Kidney tubule cell (primary cell): ENCODE measurements around the gene OR8B4.
"Not testable (repeated sequence)": the region's sequence is repeated elsewhere in the genome, so short reads cannot be mapped to it uniquely, and the experiment has no call there.

Experiments used
- DNase-seq: peaks from one replicate; pipeline ENCODE4 v3.0.0-alpha.2; 2018; ENCODE audit warnings: low spot score

Gene OR8B4, protein sequence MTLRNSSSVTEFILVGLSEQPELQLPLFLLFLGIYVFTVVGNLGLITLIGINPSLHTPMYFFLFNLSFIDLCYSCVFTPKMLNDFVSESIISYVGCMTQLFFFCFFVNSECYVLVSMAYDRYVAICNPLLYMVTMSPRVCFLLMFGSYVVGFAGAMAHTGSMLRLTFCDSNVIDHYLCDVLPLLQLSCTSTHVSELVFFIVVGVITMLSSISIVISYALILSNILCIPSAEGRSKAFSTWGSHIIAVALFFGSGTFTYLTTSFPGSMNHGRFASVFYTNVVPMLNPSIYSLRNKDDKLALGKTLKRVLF

DNA sequence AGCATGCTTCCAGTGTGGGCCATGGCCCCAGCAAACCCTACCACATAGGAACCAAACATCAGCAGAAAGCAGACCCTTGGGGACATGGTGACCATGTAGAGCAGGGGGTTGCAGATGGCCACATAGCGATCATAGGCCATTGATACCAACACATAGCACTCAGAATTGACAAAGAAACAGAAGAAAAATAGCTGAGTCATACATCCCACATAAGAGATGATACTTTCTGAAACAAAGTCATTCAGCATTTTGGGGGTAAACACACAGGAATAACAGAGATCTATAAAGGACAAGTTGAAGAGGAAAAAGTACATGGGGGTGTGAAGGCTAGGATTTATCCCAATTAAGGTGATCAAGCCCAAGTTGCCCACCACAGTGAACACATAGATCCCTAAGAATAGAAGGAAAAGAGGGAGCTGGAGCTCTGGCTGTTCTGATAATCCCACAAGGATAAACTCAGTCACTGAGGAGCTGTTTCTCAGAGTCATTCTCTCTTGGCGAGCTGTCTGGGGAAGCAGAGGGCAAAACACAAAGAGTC, at the start of gene OR8B4:
Gene OR8B4, minus strand, starts transcription at position 488 of the 538 bp plus-strand sequence. Its CDS starts 0 bp downstream, at position 488.
- no peak for DNase-seq

- DNase-seq: no peak
Observed at GRCh38 chr11:124474079-124474478, 49.4 kb upstream of the OR8B4 start.

- no peak for DNase-seq
Observed at GRCh38 chr11:124473476-124473875, 48.8 kb upstream of the OR8B4 start.

DNA sequence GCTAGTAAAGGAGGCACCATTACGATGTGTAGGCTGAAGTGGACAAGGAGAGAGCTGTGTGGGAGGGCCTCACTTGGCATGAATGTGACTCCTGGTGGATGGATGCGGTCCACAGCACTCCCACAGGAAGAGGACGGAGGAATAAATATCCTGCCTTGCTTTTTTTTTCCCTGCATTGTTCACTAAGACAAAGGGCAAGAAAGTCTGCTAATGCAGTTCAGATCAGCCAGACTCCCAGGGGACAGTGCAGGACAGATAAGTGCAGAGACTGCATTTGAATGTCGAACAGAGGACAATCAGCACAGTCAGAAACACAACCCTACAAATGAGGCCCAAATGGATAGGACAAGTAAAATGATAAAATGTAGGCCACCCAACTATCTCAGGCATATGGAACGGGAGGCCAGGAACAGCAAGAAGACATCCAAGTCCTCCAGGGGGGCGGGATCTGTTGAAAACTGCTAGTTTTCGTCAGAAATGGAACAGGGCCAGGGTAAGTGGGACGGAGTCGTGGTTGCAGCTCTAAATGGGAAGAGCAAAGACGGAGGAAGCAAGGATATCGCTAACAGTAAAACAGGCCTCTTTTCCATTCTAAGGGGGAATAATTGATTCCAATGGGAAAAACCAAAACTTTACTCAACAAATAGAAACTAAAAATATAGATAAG, 46.0 kb upstream of the OR8B4 start:
- DNase-seq: no peak

GRCh38 chr11:124467381-124467927, 42.8 kb upstream of the OR8B4 start:
- no peak for DNase-seq

- DNase-seq: no peak
Observed at GRCh38 chr11:124465368-124465767, 40.7 kb upstream of the OR8B4 start.

GRCh38 chr11:124463990-124464389, 39.3 kb upstream of the OR8B4 start:
- no peak for DNase-seq

DNA sequence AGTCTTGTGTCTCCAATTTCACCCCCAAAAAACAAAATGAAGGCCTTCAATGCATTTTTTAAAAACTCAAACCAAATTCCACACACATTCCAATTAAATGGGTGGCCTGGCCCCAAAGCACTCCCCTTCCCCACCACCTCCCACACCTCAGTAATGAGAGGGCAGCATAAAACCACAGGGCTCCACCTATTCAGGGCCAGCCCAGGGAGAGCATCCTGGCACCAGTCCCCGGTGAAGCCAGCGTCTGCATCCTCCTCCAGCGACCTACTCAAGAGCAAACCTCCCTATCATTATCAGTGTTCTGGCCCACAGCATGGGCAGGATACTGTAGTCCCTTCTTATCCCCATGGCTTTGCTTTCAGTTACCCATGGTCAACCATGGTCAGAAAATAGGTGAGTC, 38.7 kb upstream of the OR8B4 start:
- no peak for DNase-seq

DNA sequence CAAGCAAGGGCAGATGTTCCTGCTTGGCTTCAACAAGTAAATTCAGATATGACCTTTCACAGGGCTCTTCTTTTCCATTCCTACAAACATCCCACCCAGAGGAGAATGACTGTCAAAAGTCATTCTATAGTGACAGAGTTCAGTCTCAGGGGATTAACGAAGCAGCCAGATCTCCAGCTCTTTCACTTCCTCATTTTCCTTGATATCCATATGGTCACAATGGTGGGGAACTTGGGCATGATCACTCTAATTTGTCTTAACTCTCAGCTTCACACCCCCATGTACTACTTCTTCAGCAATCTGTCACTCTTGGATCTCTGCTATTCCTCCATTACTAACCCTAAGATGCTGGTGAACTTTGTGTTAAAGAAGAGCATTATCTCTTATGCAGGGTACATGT, 35.8 kb upstream of the OR8B4 start:
- no peak for DNase-seq

GRCh38 chr11:124459379-124459778, 34.7 kb upstream of the OR8B4 start:
- not testable (repeated sequence) for DNase-seq

DNA sequence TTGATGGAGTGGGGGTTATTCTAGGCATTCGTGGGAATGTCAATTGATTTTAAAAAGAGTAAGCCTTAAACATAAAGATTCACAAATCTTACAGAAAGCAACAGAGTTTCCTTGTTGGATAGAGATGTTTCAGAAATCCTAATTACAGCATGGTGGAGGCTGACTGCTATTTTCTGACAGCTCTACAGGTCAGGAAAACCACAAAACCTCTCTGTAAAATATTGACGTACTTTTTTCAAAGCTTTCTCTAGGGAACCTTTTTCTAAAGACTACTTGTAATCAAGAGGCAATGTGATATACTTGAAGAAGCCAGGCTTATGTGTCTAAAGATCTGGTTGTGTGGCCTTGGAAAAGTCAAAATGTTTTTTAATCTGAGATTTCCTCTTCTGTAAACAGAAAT, 29.9 kb upstream of the OR8B4 start:
- no peak for DNase-seq

DNA sequence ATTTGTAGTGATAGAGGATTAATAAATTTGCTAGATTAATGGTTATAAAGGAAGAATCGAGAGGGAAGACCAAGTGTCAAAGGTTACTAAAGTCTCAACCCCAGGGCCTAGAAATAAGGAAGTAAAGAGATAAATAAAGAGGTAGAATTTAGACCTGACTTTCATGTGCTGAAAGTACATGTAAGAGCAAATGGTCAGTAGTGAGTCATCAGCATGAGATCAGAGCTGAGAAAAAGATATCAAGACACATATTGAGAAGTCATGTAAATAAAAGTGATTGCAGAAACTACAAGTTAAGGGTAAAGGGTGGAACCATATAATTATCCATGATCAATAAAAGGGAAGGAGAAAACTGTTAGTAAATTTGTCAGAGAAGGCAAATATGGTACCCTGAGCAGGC, 22.2 kb upstream of the OR8B4 start:
- peak; percentile 10 for DNase-seq

DNA sequence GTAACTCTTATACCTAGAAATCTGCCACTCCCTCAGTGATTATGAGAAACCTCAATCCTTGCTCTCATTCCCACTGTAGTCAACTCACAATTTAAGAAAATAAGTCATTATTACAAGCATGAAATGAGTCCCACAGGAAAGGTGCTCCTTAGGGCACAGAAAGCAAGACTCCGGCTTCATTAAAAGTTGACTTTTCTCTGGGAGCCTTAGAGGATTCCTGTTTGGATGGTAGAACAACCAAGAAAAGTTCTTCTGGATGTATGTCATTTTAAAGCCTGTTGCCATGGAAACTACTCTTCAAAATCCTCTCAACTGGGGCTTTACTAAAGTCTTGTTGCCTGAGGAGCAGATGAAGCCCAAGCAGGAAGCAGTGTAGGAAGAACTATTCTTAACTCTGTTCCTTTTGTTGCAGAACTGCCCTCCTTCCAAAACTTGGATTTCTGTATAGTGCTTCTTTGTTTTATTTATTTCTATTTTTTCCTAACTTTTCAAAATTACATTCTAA, 21.0 kb upstream of the OR8B4 start, which contains the start of gene OR8B8:
Gene OR8B8, minus strand, starts transcription at position 51 of the 505 bp plus-strand sequence. CDS start 4,611 bp downstream, outside the sequence.
- no peak for DNase-seq

GRCh38 chr11:124442847-124443246, 18.2 kb upstream of the OR8B4 start:
- no peak for DNase-seq

DNA sequence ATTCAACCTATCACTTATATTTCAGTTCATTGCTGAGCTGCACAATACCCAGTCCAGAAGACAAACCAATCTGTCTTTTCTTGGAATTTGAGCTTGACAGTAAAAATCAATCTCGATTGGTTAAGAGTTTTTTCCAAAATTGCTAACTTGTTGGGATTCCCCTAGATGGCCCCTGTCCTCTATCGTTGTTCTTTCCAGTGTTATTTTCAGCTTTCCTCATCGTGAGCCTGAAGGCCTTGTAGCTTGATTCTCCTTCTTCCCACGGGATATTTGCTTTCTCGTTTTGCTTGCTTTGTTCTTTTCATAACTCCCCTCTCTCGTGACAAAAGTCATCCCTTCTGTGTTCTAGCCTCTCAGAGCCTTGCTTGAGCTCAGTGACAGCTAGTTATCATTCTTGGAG, 17.8 kb upstream of the OR8B4 start:
- DNase-seq: no peak

DNA sequence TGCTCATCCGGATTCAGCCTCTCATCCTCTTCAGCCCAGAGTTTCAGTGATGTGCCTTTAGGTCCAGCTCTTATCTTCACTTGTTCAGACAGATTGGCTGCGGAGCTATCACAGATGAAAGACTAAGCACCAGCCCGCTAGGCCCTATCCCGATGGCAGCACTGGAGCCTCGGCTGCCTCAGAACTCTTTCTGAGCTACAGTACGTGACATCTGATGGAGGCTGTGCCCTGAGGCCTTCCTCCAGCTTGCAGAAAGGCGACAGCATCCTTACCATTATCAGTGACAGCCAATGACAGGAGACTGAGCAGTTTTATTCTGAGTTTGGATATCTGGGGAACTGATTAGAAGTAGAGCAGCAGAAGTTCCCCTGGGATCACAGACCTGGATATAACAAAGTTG, 16.8 kb upstream of the OR8B4 start:
- DNase-seq: no peak

- no peak for DNase-seq
Observed at GRCh38 chr11:124441081-124441480, 16.4 kb upstream of the OR8B4 start.

DNA sequence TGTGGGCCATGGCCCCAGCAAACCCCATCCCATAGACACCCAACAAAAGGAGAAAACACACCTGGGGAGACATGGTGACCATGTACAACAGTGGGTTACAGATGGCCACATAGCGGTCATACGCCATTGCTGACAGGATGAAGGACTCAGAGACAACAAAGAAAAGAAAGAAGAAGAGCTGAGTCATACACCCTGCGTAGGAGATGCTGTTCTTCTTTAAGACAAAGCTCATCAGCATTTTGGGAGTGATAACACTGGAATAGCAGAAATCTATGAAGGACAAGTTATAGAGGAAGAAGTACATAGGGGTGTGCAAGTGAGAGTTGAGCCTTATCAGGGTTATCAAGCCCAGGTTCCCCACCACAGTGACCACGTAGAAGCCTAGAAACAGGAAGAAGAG, 15.9 kb upstream of the OR8B4 start:
- no peak for DNase-seq

DNA sequence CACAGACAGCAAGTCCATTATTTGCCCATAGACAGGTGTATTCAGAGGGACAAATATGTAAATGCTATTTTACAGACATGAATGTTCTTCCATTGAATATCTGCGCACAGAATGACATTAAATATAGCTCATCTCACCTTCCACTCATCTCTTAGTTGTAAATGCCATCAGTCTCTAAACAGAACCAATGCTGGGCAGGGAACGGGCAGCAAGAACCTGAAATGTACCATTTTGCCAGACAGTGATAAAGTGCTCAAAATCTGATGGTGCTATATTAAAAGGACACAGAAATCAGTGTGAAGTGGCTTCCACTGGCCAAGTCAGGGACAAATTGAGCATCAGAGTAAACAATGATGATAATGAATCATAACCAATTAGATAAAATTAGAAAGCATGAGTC, 10.0 kb upstream of the OR8B4 start:
- no peak for DNase-seq

- no peak for DNase-seq
Observed at GRCh38 chr11:124429599-124429998, 4.9 kb upstream of the OR8B4 start.

DNA sequence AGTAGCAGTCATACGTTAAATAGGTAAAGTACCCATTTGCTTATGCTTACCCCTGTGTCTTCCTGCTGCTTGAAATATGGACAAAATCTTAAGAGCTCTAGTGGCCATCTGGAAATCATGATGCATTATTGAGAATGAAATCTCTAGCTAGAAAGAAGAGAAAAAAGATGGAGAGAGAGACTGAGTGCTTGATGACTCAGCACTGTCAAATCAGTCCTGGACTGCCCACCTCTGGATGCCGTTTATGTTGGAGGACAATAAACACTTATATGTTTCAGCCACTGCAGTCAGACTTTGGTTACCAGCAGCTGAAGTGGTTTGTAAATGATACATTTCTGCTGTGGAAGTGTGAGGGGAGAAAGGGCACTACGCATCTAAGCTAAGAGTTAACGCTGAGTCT, 3.6 kb downstream of the OR8B4 start:
- no peak for DNase-seq

DNA sequence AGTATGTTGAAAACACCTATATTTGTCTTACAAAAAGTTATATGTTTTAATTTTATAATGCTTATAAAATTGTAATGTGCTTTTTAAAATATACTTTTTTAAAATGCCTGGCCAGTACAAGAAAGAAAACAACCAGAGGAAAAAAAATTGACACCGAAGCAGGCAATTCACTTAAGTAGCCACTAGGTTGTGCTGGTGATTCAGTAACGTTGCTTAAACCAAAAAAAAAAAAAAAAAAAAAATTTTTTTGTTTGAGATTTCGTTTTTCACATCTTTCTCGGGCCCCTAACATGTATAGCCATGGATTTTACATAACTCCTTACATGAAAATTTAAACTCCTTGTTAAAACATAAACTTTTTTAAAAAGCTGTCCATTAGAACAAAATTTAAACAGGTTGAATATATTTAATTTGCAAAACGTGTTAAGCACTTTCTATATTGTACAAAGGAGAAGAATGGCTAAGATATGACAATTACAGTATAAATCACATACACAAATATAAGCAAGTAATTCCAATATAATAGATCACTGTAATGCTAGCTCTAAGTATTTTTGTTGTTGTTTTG, 9.2 kb downstream of the OR8B4 start:
- peak; percentile 45 for DNase-seq

DNA sequence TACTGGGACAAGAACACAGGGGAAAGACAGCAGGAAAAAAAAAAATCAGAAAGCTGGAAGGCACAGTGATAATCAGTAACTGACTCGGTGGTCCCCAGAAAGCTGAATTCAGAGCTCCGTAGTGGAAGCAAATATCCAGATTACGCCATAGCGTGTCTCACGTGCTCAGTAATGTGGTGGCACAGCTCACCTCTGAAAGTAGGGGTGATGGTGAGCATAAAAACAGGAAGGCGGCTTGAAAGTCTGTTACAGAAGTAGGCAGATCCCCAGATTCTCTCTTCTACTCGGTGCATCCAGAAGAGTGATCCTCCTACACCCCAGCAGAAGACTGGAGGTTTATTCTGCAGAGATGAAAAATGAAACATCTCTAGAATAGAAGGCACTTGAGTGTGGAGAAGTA, 14.8 kb downstream of the OR8B4 start:
- DNase-seq: no peak
